HG03442 (cell line): ENCODE results near the gene CCDC174.

ENCODE experiments used
- ATAC-seq: cut with Tn5 transposase; IDR thresholded peaks from one replicate; pipeline ENCODE4 v1.9.1; 2021; ENCODE audit warnings: mild to moderate bottlenecking, moderate library complexity; ENCODE audit not compliant: unreplicated experiment

CCDC174 gene

DNA sequence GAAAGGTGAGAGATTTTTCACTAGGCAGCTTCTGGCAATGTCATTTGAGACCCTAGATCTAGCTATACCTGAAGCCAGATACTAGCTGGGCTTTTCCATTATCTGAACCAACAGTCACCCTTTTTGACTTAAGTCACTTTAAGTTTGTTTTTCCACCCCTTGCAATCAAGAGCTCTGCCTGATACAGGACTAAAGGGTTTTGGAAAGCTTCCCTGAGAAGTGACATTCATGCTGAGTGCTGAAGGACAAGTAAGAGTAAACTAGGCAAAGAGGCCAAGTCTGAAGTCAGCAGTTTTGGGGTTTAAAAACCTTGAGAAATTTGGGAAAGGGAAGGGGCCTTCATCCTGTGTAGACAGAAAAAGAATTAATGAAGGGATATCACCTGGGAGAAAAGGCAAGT lies 27.1 kb upstream of the CCDC174 start:
- no peak for ATAC-seq

DNA sequence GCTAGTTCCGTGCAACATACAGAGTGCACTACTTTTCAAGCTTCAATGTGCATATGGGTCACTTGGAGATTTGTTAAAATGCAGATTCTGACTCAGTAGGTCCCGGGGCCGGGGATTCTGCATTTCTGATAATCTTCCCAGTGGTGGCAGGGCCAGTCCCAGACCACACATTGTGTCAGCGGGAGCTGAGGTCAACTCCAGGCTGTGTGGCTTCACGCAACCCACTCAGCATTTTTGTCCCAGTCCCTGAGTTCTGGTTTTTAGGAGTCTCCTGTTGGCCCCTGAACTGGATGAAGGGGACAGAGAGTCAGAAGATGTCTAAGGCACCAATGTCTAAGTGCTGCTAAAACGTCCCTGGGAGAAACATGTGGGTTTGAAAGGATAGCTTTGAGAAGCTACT lies 26.1 kb upstream of the CCDC174 start:
- ATAC-seq = no peak

- ATAC-seq = no peak
Measured at GRCh38 chr3:14627815-14628214, 23.7 kb upstream of the CCDC174 start.

DNA sequence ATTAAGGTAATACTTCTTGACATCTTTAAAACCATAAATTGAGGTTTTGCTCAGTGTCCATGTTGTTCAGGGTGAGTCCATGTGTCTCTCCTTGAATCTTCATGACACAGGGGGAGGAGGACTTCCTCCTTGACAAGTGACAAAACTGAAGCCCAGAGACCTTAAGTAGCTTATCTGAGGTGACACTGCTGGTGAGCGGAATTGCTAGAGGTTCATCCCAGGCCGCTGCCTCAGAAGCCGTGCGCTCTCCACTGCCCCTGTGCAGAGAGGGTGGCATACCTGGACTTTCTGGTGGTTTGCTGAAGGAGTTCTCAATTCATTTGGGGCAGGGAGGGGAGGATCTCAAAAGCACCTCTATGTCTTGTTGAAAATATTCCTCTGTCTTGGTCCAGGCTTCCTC lies 23.2 kb upstream of the CCDC174 start:
- ATAC-seq = no peak

DNA sequence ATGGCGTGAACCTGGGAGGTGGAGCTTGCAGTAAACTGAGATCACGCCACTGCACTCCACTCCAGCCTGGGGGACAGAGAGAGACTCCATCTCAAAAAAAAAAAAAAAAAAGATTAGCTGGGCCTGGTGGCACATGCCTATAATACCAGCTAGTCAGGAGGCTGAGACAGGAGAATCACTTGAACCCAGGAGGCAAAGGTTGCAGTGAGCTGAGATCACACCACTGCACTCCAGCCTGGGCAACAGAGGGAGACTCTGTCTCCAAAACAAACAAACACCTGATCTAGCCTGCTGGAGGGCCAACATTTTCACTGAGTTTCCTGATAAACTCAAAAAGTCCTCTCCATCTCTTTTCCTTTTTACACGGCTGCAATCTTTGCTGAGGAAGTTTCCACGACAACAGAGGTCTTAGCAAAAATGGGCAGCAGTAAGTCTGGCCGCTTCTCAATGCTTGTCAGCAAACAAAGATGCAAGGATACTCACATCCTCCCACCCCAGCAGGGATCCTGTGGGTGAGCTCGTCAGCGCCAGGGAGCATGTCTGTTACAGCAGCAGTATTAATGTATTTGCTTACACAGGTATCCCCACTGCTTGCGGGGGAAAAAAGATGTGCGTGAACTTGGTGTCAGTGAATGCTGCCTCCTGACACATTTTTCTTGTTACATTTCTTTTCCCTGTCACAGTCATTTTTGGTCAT lies 21.0 kb upstream of the CCDC174 start:
- no peak for ATAC-seq

DNA sequence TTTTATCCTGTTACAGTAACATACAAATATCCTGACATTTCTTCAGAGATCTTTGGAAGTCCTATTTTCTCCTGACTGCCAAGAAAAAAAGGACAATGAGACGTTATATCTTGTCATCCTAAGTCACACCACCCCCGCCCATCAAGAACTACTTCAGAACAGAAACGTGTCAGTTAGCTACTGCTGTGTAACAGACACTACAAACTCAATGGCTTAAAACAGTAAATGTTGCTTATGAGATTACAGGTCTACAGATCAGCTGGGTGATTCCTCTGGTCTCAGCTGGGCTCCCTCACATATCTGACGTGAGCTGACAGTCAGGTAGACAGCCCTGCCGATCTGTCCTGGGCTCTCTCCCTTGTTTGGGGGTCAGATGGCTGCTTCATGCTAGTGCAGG lies 20.5 kb upstream of the CCDC174 start:
- no peak for ATAC-seq

DNA sequence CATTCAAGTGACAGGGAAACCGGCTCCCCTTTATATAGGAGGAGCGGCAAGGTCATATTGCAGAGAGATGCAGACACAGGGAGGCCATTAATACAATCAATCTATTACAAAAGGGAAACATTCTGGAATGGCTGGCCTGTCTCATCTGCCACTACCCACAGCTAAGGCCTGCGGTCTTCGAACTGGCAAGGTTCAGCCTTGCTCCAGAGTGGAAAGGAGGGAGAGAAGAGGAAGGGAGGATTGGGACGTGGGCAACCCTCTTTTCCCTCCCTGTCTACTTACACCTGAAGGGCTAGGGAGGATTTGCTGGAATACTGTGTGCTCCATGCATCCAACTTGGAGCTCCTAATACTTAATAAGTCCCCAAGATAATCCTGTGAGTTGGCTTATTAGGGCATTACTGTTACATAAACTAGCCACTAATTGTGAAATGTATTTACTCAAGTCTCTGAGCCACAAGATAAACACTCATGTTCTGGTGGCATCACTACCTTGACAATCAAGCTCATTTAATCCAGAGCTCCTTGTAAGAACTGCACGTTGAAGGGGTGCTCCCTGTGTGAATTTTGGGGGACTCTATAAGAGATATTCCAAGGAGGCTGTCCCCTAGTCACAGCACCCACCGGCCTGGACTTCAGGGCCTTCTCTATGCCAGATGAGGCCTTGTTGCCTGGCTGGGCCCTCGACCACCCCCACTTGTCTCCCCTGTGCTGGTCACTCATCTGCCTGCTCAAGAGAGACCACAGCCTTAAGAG lies 19.7 kb upstream of the CCDC174 start:
- no peak for ATAC-seq

GRCh38 chr3:14632442-14632930 lies 19.1 kb upstream of the CCDC174 start:
- no peak for ATAC-seq

DNA sequence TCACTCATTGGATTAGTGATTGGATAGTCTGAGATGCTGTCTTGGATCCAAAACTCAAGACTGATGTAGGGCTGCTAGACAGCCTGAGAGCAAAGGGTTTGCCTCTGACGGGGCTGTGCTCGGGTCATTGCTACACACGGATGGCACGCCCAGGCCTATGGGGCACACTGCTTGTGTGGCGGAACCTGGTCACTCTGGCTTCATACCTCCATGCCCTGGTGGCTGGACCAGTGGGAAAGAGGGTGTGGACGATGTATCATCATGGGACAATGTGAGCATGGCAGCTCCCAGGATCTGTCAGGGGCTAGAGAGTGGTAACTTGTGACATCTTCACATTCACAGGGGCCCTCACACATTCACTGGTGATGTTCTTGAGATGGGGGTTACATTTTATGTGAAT lies 18.1 kb upstream of the CCDC174 start:
- ATAC-seq = no peak

GRCh38 chr3:14633819-14634424 lies 17.6 kb upstream of the CCDC174 start:
- ATAC-seq = no peak

DNA sequence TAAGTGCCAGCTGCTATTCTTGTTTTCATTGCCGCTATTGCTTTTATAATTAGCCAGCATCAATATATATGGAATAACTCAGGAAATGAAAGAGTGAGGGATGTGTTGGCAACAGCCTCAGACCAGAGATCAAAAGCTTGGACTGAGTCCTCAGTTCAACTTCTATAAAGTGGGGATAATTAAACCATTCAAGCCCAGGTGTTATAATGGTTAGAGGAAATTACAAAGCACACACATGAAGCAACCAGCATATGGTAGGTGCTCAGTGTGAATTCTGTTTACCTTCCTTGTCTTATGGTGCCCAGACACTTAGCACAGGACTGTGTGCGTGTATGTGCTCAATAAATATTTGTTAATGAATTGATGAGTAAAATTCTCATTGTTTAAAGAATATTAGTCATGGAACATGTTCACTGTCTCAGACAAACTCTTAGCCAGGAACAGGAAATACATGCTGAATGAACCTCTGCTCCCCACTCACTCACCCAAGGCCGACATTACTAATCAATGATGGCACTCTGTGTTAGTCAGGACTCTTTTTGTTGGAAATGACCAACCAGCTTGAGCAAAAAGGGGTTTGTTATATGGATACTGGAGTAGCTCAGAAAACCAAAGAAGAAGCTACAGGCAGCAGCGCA lies 16.7 kb upstream of the CCDC174 start:
- ATAC-seq = no peak

GRCh38 chr3:14636496-14637087 lies 15.0 kb upstream of the CCDC174 start:
- ATAC-seq = no peak

- no peak for ATAC-seq
Measured at GRCh38 chr3:14640157-14640562, 11.4 kb upstream of the CCDC174 start.

DNA sequence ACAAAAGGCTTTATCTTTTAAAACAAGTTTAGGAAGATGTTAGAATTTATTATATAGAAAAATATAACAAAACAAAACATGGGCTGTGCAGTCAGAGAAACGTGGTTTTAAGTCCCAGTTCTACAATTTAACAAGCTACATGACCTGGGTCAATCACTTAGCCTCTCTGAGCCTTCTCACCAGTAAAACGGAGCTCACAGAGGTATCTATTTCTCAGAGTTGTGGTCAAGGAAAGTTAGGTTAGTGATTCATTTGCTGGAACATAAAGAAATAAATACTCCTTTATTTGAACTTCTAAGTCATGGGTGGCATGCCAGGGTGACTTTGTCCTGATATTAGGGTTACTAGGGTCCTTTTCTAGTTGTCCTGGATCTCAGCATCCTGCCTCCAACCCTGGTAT lies 10.8 kb upstream of the CCDC174 start:
- no peak for ATAC-seq

DNA sequence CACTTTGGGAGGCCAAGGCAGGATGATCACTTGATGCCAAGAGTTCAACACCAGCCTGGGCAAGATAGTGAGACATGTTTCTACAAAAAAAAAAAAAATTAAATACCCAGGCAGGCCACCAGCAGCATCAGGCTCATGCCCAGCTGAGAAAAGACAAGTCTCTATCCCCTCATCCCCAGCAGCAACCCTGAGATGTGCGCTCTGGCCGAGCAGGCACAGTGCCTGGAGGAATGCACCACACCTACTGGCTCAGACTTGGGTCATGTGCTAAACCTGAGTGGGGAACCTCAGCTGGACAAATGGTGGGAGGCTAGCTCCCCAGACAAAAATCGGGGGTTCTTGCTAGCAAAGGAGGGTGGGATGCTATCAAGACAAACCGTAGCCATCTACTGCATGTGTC lies 10.2 kb upstream of the CCDC174 start:
- no peak for ATAC-seq

- no peak for ATAC-seq
Measured at GRCh38 chr3:14645453-14645852, 6.1 kb upstream of the CCDC174 start.

- ATAC-seq = no peak
Measured at GRCh38 chr3:14646131-14646573, 5.4 kb upstream of the CCDC174 start.

DNA sequence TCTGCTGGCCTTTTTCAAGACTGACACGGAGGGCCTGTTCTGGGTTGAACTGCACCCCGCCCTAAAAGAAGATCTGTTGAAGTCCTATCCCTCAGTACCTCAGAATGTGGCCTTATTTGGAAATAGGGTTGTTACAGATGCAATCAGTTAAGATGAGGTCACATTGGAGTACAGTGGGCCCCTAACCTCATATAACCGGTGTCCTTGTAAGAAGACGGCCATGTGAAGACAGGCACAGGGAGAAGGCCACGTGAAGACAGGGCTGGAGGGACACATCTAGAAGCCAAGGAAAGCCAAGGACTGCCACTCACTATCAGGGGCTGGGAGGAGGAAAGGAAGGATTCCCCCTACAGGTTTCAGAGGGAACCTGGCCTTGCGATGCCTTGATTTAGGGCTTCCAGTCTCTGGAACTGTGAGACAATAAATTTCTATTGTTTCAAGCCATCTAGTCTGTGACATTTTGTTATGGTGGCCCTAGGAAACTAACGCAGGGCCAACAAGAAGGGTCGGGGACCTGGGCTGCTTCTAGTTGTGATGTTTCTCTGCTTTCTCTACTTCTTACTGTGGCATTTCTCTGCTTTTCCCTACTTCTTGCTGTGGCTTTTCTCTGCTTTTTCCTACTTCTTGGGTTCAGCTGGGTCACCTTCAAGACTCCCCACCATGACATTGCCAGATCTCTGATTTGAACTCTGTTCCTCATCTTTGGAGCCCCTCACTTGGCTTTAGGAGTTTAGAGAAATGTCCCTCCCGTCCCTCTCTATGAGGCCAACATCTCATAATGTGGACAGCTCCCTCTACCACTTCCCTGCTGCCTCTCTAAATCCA lies 4.8 kb upstream of the CCDC174 start:
- ATAC-seq = no peak

DNA sequence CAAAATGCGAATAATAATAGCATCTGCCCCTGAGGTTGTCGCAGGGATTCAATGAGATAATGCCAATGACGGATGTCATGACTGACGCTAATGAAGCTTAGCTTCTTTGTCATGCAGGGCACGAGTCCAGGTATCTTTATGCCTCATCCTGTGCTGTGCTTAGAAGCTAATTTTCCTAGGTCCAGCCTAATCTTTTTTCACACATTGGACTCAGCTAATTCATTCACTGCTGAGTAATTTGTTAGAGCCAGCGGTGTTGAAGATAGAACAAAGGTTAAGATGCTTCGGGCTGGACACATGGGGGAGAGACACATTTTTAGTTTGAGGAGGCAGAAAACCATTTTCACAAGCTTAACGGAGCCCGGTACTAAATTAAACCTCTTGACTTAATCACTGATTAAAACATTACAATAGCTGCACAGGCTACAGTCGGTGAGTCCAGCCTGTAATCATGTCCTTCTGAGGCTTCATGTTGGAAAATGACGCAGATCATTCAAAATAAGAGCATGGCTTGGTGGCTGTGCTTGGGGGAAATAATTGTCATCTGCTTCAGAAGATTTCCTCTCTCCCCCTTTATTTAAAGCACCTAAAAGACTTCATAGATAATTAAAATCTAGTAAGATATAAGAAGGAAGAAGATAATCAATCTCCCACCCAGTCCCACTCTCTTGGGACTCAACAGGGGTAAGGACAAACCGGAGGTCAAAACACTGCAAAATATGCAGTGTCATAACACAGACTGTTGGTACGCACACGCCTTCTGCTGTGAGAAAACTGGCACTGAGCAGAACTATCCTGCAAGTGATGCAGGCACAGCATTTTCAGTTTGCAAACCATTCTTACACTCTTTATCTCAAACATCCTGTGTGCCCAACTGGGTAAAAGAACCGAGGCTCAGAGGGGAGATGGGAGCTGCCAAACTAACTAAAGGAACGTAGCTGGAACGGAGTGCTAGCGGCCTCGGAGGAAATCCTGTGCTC lies 3.3 kb upstream of the CCDC174 start:
- no peak for ATAC-seq
